Measurements from ENCODE around the gene FGF5.
"Not testable (repeated sequence)": the region's sequence is repeated elsewhere in the genome, so short reads cannot be mapped to it uniquely, and the experiment has no call there.

Gene FGF5

GRCh38 chr4:80307774-80308465 lies 41.5 kb downstream of the FGF5 start:
- TF ChIP-seq Cebpa-rat (IDR thresholded peaks at IDR 0.05), result no peak
- Histone ChIP-seq H3K4me2 (no peak overlapping the region), H3K9me3 (no peaks in the 10 kb centered on the region), H3K27me3 (no peaks in the 10 kb centered on the region), H4K20me1 (no peaks in the 10 kb centered on the region), H3K36me3 (no peaks in the 10 kb centered on the region), H3K9ac (no peak overlapping the region), H3K27ac (no peak overlapping the region), H3K4me3 (no peak overlapping the region), H3K4me1 (no peaks in the 10 kb centered on the region)

- Histone ChIP-seq H3K27ac (no peak overlapping the region), H3K27me3 (no peaks in the 10 kb centered on the region), H3K4me1 (no peaks in the 10 kb centered on the region), H3K36me3 (no peaks in the 10 kb centered on the region), H3K9ac (no peak overlapping the region), H3K4me3 (no peak overlapping the region), H4K20me1 (no peaks in the 10 kb centered on the region), H3K4me2 (no peak overlapping the region), H3K9me3 (no peaks in the 10 kb centered on the region)
- no peak for TF ChIP-seq Cebpa-rat (IDR thresholded peaks at IDR 0.05)
Measured at GRCh38 chr4:80308466-80308822, 42.0 kb downstream of the FGF5 start.

- Histone ChIP-seq H3K9me3 (no peaks in the 10 kb centered on the region), H3K4me3 (no peak overlapping the region), H4K20me1 (no peaks in the 10 kb centered on the region), H3K27ac (no peak overlapping the region), H3K4me2 (no peak overlapping the region), H3K36me3 (no peaks in the 10 kb centered on the region), H3K4me1 (no peaks in the 10 kb centered on the region), H3K27me3 (no peaks in the 10 kb centered on the region), H3K9ac (no peak overlapping the region)
- no peak for TF ChIP-seq Cebpa-rat (IDR thresholded peaks at IDR 0.05)
Measured at GRCh38 chr4:80309294-80310004, 43.0 kb downstream of the FGF5 start.

GRCh38 chr4:80311130-80311529 lies 44.7 kb downstream of the FGF5 start:
- Histone ChIP-seq H3K27ac (no peak overlapping the region), H3K4me3 (no peak overlapping the region), H3K4me1 (no peaks in the 10 kb centered on the region), H3K27me3 (no peaks in the 10 kb centered on the region), H3K4me2 (no peak overlapping the region), H3K9ac (no peak overlapping the region), H3K36me3 (no peaks in the 10 kb centered on the region), H4K20me1 (no peaks in the 10 kb centered on the region), H3K9me3 (no peaks in the 10 kb centered on the region)
- no peak for TF ChIP-seq Cebpa-rat (IDR thresholded peaks at IDR 0.05)

GRCh38 chr4:80312124-80312523 lies 45.7 kb downstream of the FGF5 start:
- Histone ChIP-seq H3K4me1 (no peaks in the 10 kb centered on the region), H3K4me3 (no peak overlapping the region), H3K36me3 (no peaks in the 10 kb centered on the region), H3K9me3 (no peaks in the 10 kb centered on the region), H3K4me2 (no peak overlapping the region), H3K9ac (no peak overlapping the region), H4K20me1 (no peaks in the 10 kb centered on the region), H3K27ac (no peak overlapping the region), H3K27me3 (no peaks in the 10 kb centered on the region)
- TF ChIP-seq Cebpa-rat (IDR thresholded peaks at IDR 0.05), result no peak

GRCh38 chr4:80313627-80314026 lies 47.2 kb downstream of the FGF5 start:
- Histone ChIP-seq H3K27me3 (no peaks in the 10 kb centered on the region), H3K27ac (no peak overlapping the region), H3K4me1 (no peaks in the 10 kb centered on the region), H3K9ac (no peak overlapping the region), H3K9me3 (no peaks in the 10 kb centered on the region), H4K20me1 (no peaks in the 10 kb centered on the region), H3K4me3 (no peak overlapping the region), H3K4me2 (no peak overlapping the region), H3K36me3 (no peaks in the 10 kb centered on the region)
- TF ChIP-seq Cebpa-rat (IDR thresholded peaks at IDR 0.05), result no peak

GRCh38 chr4:80315848-80316247 lies 49.4 kb downstream of the FGF5 start:
- not testable (repeated sequence) for H3K27me3 ChIP-seq, H3K27ac ChIP-seq, H4K20me1 ChIP-seq, H3K9me3 ChIP-seq, H3K9ac ChIP-seq, H3K36me3 ChIP-seq, H3K4me1 ChIP-seq, H3K4me3 ChIP-seq, H3K4me2 ChIP-seq

GRCh38 chr4:80321341-80321740 lies 54.9 kb downstream of the FGF5 start:
- Histone ChIP-seq H3K27me3 (no peaks in the 10 kb centered on the region), H3K4me3 (no peak overlapping the region), H3K36me3 (no peaks in the 10 kb centered on the region), H3K27ac (no peak overlapping the region), H4K20me1 (no peaks in the 10 kb centered on the region), H3K4me1 (no peaks in the 10 kb centered on the region), H3K4me2 (no peak overlapping the region), H3K9ac (no peak overlapping the region), H3K9me3 (no peaks in the 10 kb centered on the region)
- TF ChIP-seq Cebpa-rat (IDR thresholded peaks at IDR 0.05), result no peak

- TF ChIP-seq Cebpa-rat (IDR thresholded peaks at IDR 0.05), result no peak
- Histone ChIP-seq H3K27me3 (no peaks in the 10 kb centered on the region), H3K27ac (no peak overlapping the region), H3K9ac (no peak overlapping the region), H3K4me3 (no peak overlapping the region), H4K20me1 (no peaks in the 10 kb centered on the region), H3K4me1 (no peaks in the 10 kb centered on the region), H3K9me3 (no peaks in the 10 kb centered on the region), H3K36me3 (no peaks in the 10 kb centered on the region), H3K4me2 (no peak overlapping the region)
Measured at GRCh38 chr4:80321776-80322175, 55.3 kb downstream of the FGF5 start.

- Histone ChIP-seq H3K9ac (no peak overlapping the region), H3K4me2 (no peak overlapping the region), H3K4me3 (no peak overlapping the region), H3K9me3 (no peaks in the 10 kb centered on the region), H4K20me1 (no peaks in the 10 kb centered on the region), H3K4me1 (no peaks in the 10 kb centered on the region), H3K27ac (no peak overlapping the region), H3K27me3 (no peaks in the 10 kb centered on the region), H3K36me3 (no peaks in the 10 kb centered on the region)
- no peak for TF ChIP-seq Cebpa-rat (IDR thresholded peaks at IDR 0.05)
Measured at GRCh38 chr4:80322716-80323115, 56.3 kb downstream of the FGF5 start.

All from BLaER1 (cell line).